Measurements from ENCODE around the gene HMGCS2. TPM values are rescaled to one million over a fixed set of nuclear protein-coding genes. Genes with fewer than 3 reads are reported as not detected.

The HMGCS2 gene
- polyA plus RNA-seq, 1 of the 3 experiments (the other 2 are of a cell fraction), result not detected

DNA sequence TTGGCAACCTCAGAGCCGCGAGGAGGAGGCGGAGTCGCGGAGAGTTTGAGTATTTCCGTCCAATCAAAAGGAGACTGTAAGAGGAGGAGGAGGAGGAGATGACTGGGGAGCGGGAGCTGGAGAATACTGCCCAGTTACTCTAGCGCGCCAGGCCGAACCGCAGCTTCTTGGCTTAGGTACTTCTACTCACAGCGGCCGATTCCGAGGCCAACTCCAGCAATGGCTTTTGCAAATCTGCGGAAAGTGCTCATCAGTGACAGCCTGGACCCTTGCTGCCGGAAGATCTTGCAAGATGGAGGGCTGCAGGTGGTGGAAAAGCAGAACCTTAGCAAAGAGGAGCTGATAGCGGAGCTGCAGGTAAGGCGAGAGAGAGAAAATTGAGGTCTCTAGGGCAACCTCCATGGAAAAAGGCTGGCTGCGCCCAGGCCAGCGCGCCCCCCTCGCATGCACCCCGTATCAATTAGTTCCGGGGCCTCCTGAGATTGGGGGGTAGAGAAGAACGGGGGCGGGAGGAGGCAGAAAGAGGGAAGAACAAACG, 56.8 kb downstream of the HMGCS2 start, which contains the start of gene PHGDH:
Gene PHGDH (plus strand): TSS at position 131 of the 538 bp plus-strand sequence. CDS start 89 bp downstream, at position 220.
- peaks cover 17 to 21% of the 10 kb centered on the region in 2 experiments; a peak in 1 of 4 replicates for H3K4me1 ChIP-seq (ENCODE audit: control insufficient read depth in 1 of 2, insufficient read depth in 2 of 2, low read depth in 1 of 2, low read length in 1 of 2)
- H3K27ac ChIP-seq (ENCODE audit: low read depth in 2 of 2, low read length in 1 of 2), result peak within 1 kb of the TSS; percentile 63 to 87
- H3K4me2 ChIP-seq, result peak within 1 kb of the TSS; percentile 91
- ChIA-PET POLR2A (interaction anchor here (0.8 to 1.8 kb wide), 3 partner anchors 15 to 64 kb away, joined by 3 to 7 read pairs (median 4); partner anchors contain the start of gene ZNF697), CTCF (interaction anchor here (0.8 to 2.3 kb wide), 4 partner anchors 14 to 100 kb away, joined by 3 to 8 read pairs (median 3); no protein-coding TSS in a partner anchor)
- H3K27me3 ChIP-seq (ENCODE audit: insufficient read depth), result peaks cover 13% of the 10 kb centered on the region
- H3K36me3 ChIP-seq (replicated peaks in 1 of 2; ENCODE audit: control insufficient read depth in 1 of 2, insufficient read depth in 2 of 2, low read length in 1 of 2), result no peaks in the 10 kb centered on the region
- no peaks in the 10 kb centered on the region for H3K9me3 ChIP-seq
- TF ChIP-seq GATA2 (CRISPR knock-in tag; IDR thresholded peaks at IDR 0.05), result no peak
- TF ChIP-seq TCF12 (IDR thresholded peaks at IDR 0.05), result no peak
- TF ChIP-seq MEF2A (IDR thresholded peaks at IDR 0.05; ENCODE audit: borderline replicate concordance, low read depth), result no peak
- TF ChIP-seq, protein P1, sequence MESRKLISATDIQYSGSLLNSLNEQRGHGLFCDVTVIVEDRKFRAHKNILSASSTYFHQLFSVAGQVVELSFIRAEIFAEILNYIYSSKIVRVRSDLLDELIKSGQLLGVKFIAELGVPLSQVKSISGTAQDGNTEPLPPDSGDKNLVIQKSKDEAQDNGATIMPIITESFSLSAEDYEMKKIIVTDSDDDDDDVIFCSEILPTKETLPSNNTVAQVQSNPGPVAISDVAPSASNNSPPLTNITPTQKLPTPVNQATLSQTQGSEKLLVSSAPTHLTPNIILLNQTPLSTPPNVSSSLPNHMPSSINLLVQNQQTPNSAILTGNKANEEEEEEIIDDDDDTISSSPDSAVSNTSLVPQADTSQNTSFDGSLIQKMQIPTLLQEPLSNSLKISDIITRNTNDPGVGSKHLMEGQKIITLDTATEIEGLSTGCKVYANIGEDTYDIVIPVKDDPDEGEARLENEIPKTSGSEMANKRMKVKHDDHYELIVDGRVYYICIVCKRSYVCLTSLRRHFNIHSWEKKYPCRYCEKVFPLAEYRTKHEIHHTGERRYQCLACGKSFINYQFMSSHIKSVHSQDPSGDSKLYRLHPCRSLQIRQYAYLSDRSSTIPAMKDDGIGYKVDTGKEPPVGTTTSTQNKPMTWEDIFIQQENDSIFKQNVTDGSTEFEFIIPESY (IDR thresholded peaks at IDR 0.05; ENCODE audit: borderline replicate concordance, low read depth), result no peak
- TF ChIP-seq TAF1 (IDR thresholded peaks at IDR 0.05; ENCODE audit: borderline replicate concordance, low read depth, low read length), result peak; percentile 93
- no peak; the same call in 1 of the 2 replicates for TF ChIP-seq SIN3A (IDR thresholded peaks at IDR 0.05; ENCODE audit: borderline replicate concordance, low read depth, low read length)
- no peak for TF ChIP-seq FOSL2 (IDR thresholded peaks at IDR 0.05; ENCODE audit: borderline replicate concordance, low read depth)
- TF ChIP-seq TEAD4 (IDR thresholded peaks at IDR 0.05; ENCODE audit: borderline replicate concordance, insufficient read depth), result no peak
- 0 out of 2 replicates have a peak, but pooled peaks have one; percentile 32 for TF ChIP-seq FOXJ3 (CRISPR knock-in tag; IDR thresholded peaks at IDR 0.05)
- TF ChIP-seq, protein P2, sequence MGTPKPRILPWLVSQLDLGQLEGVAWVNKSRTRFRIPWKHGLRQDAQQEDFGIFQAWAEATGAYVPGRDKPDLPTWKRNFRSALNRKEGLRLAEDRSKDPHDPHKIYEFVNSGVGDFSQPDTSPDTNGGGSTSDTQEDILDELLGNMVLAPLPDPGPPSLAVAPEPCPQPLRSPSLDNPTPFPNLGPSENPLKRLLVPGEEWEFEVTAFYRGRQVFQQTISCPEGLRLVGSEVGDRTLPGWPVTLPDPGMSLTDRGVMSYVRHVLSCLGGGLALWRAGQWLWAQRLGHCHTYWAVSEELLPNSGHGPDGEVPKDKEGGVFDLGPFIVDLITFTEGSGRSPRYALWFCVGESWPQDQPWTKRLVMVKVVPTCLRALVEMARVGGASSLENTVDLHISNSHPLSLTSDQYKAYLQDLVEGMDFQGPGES (IDR thresholded peaks at IDR 0.05; ENCODE audit: low read depth, low read length), result no peak
- TF ChIP-seq CHD2 (IDR thresholded peaks at IDR 0.05; ENCODE audit: low read length, partially characterized antibody), result peak; percentile 42
- TF ChIP-seq, protein P3, sequence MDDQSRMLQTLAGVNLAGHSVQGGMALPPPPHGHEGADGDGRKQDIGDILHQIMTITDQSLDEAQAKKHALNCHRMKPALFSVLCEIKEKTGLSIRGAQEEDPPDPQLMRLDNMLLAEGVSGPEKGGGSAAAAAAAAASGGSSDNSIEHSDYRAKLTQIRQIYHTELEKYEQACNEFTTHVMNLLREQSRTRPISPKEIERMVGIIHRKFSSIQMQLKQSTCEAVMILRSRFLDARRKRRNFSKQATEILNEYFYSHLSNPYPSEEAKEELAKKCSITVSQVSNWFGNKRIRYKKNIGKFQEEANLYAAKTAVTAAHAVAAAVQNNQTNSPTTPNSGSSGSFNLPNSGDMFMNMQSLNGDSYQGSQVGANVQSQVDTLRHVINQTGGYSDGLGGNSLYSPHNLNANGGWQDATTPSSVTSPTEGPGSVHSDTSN (IDR thresholded peaks at IDR 0.05), result no peak
- TF ChIP-seq MXI1 (IDR thresholded peaks at IDR 0.05; ENCODE audit: low read depth, low read length), result peak; percentile 62; the same call in 1 of the 2 replicates
- no peak for TF ChIP-seq ELF1 (IDR thresholded peaks at IDR 0.05)
- TF ChIP-seq JUND (IDR thresholded peaks at IDR 0.05), result no peak
- TF ChIP-seq, protein P4, sequence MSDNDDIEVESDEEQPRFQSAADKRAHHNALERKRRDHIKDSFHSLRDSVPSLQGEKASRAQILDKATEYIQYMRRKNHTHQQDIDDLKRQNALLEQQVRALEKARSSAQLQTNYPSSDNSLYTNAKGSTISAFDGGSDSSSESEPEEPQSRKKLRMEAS (IDR thresholded peaks at IDR 0.05; ENCODE audit: low read depth), result peak; percentile 44
- TF ChIP-seq, protein P5, sequence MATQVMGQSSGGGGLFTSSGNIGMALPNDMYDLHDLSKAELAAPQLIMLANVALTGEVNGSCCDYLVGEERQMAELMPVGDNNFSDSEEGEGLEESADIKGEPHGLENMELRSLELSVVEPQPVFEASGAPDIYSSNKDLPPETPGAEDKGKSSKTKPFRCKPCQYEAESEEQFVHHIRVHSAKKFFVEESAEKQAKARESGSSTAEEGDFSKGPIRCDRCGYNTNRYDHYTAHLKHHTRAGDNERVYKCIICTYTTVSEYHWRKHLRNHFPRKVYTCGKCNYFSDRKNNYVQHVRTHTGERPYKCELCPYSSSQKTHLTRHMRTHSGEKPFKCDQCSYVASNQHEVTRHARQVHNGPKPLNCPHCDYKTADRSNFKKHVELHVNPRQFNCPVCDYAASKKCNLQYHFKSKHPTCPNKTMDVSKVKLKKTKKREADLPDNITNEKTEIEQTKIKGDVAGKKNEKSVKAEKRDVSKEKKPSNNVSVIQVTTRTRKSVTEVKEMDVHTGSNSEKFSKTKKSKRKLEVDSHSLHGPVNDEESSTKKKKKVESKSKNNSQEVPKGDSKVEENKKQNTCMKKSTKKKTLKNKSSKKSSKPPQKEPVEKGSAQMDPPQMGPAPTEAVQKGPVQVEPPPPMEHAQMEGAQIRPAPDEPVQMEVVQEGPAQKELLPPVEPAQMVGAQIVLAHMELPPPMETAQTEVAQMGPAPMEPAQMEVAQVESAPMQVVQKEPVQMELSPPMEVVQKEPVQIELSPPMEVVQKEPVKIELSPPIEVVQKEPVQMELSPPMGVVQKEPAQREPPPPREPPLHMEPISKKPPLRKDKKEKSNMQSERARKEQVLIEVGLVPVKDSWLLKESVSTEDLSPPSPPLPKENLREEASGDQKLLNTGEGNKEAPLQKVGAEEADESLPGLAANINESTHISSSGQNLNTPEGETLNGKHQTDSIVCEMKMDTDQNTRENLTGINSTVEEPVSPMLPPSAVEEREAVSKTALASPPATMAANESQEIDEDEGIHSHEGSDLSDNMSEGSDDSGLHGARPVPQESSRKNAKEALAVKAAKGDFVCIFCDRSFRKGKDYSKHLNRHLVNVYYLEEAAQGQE (IDR thresholded peaks at IDR 0.05; ENCODE audit: low read depth, low read length), result no peak; the same call in 1 of the 2 replicates
- TF ChIP-seq GABPA (IDR thresholded peaks at IDR 0.05; ENCODE audit: low read depth), result peak; percentile 38
- TF ChIP-seq YY1 (IDR thresholded peaks at IDR 0.05; ENCODE audit: low read depth), result peak; percentile 38; the same call in 1 of the 2 replicates
- TF ChIP-seq EZH2phosphoT487 (IDR thresholded peaks at IDR 0.05; ENCODE audit: borderline replicate concordance, low read depth), result no peak
- 0 out of 2 replicates have a peak, but pooled peaks have one; percentile 22 for TF ChIP-seq RFX5 (IDR thresholded peaks at IDR 0.05; ENCODE audit: low read length)
- TF ChIP-seq POLR2AphosphoS5 (IDR thresholded peaks at IDR 0.05; ENCODE audit: low read depth, low read length), result peak; percentile 88
- WGBS (ENCODE audit: low lambda C conversion rate), result under 1% methylated on average over 27 of the region's 27 CpGs
- DNase-seq, result peak; percentile 86
- H3F3A ChIP-seq (replicated peaks; ENCODE audit: insufficient read depth), result peaks cover 3% of the 10 kb centered on the region
- no peaks in the 10 kb centered on the region for H4K20me1 ChIP-seq (ENCODE audit: insufficient read depth)
- H3K4me3 ChIP-seq (ENCODE audit: low read depth in 2 of 2, low read length in 1 of 2), result peak within 1 kb of the TSS; percentile 93 to 99
- no peaks in the 10 kb centered on the region for H3K9me2 ChIP-seq
- H3K79me2 ChIP-seq (ENCODE audit: insufficient read depth), result peaks cover 19% of the 10 kb centered on the region
- H3K9ac ChIP-seq, result peak within 1 kb of the TSS; percentile 83
- peak within 1 kb of the TSS; percentile 99 for H2AFZ ChIP-seq (ENCODE audit: low read depth)

Measured in SK-N-SH (cell line).